Measurements from ENCODE around the gene SCGB1C1. TPM values are rescaled to one million over a fixed set of nuclear protein-coding genes. Genes with fewer than 3 reads are reported as not detected.
A peak's percentile ranks its signal among the peaks of the same experiment; 100 is the strongest.
"Not testable (repeated sequence)": the region's sequence is repeated elsewhere in the genome, so short reads cannot be mapped to it uniquely, and the experiment has no call there.

Gene SCGB1C1
- total RNA-seq, 4 donors from 2014 or later: not detected

GRCh38 chr11:216081-216974, 23.4 kb downstream of the SCGB1C1 start:
- no peak overlapping the region for H3K4me3 ChIP-seq
- TF ChIP-seq CTCF (IDR thresholded peaks at IDR 0.05) (no peak), POLR2A (IDR thresholded peaks at IDR 0.05) (no peak)
- peaks cover 28 to 71% (median 37%) of the 10 kb centered on the region in 3 donors for H3K36me3 ChIP-seq
- intact Hi-C loops (cut with DNase I): no loop called here
- 80 to 82% methylated on average over 1 to 9 of the region's 11 CpGs for WGBS, 2 donors
- DNase-seq: no peak
- H3K4me1 ChIP-seq: peaks cover 0 to 13% (median 3%) of the 10 kb centered on the region in 3 donors
- no peaks in the 10 kb centered on the region for H3K27me3 ChIP-seq
- no peak overlapping the region for H3K27ac ChIP-seq
- H3K9me3 ChIP-seq: no peaks in the 10 kb centered on the region

- H3K4me3 ChIP-seq: no peak overlapping the region
- peaks cover 0 to 9% (median 3%) of the 10 kb centered on the region in 3 donors for H3K4me1 ChIP-seq
- WGBS, 2 donors: 84 to 85% methylated on average over 3 of the region's 3 CpGs
- DNase-seq: no peak
- TF ChIP-seq CTCF (IDR thresholded peaks at IDR 0.05): no peak
- no peak for TF ChIP-seq POLR2A (IDR thresholded peaks at IDR 0.05)
- no peak overlapping the region for H3K27ac ChIP-seq
- intact Hi-C loops (cut with DNase I): no loop called here
- H3K36me3 ChIP-seq: peaks cover 23 to 71% (median 25%) of the 10 kb centered on the region in 3 donors
- no peaks in the 10 kb centered on the region for H3K9me3 ChIP-seq
- no peaks in the 10 kb centered on the region for H3K27me3 ChIP-seq
Observed at GRCh38 chr11:217704-218103, 24.8 kb downstream of the SCGB1C1 start.

- 87 to 88% methylated on average over 14 to 23 of the region's 29 CpGs for WGBS, 2 donors
- intact Hi-C loops (cut with DNase I): no loop called here
- Histone ChIP-seq H3K4me3 (no peak overlapping the region), H3K27me3 (no peaks in the 10 kb centered on the region), H3K4me1 (peaks cover 0 to 9% (median 3%) of the 10 kb centered on the region in 3 donors), H3K9me3 (no peaks in the 10 kb centered on the region), H3K27ac (no peak overlapping the region), H3K36me3 (peaks cover 14 to 71% (median 16%) of the 10 kb centered on the region in 3 donors)
- no peak for DNase-seq
- TF ChIP-seq POLR2A (IDR thresholded peaks at IDR 0.05) (no peak), CTCF (IDR thresholded peaks at IDR 0.05) (no peak)
Observed at GRCh38 chr11:218815-219593, 26.1 kb downstream of the SCGB1C1 start.

- H3K4me1 ChIP-seq; H3K27me3 ChIP-seq; H3K4me3 ChIP-seq; H3K9me3 ChIP-seq; DNase-seq; intact Hi-C loops (cut with DNase I): not testable (repeated sequence)
- WGBS, 2 donors: 83 to 84% methylated on average over 1 to 3 of the region's 3 CpGs
- H3K27ac ChIP-seq: peak overlapping the region in 1 of 4 donors; percentile 38
- peaks cover under 1 to 57% (median under 1%) of the 10 kb centered on the region in 3 donors for H3K36me3 ChIP-seq
Observed at GRCh38 chr11:220641-221215, 27.9 kb downstream of the SCGB1C1 start.

GRCh38 chr11:221539-221938, 28.7 kb downstream of the SCGB1C1 start:
- Histone ChIP-seq H3K27ac (peak overlapping the region in 1 of 4 donors; percentile 31), H3K4me3 (no peak overlapping the region), H3K36me3 (peaks cover 0 to 55% (median 0%) of the 10 kb centered on the region in 3 donors), H3K4me1 (peaks cover 0 to 9% (median 3%) of the 10 kb centered on the region in 3 donors), H3K9me3 (no peaks in the 10 kb centered on the region), H3K27me3 (no peaks in the 10 kb centered on the region)
- intact Hi-C loops (cut with DNase I): no loop called here
- no peak for DNase-seq
- 80% methylated on average over 7 of the region's 7 CpGs for WGBS, 2 donors
- TF ChIP-seq CTCF (IDR thresholded peaks at IDR 0.05) (no peak), POLR2A (IDR thresholded peaks at IDR 0.05) (no peak)

Measured in esophagus squamous epithelium (tissue), 5 donors.